GM21423 (cell line): ENCODE results near the gene NAPG.
"Not testable (repeated sequence)": the region's sequence is repeated elsewhere in the genome, so short reads cannot be mapped to it uniquely, and the experiment has no call there.

Experiments
- ATAC-seq: cut with Tn5 transposase; IDR thresholded peaks from one replicate; pipeline ENCODE4 v1.9.1; 2021; ENCODE audit warnings: mild to moderate bottlenecking, moderate library complexity; ENCODE audit not compliant: unreplicated experiment

Gene NAPG

DNA sequence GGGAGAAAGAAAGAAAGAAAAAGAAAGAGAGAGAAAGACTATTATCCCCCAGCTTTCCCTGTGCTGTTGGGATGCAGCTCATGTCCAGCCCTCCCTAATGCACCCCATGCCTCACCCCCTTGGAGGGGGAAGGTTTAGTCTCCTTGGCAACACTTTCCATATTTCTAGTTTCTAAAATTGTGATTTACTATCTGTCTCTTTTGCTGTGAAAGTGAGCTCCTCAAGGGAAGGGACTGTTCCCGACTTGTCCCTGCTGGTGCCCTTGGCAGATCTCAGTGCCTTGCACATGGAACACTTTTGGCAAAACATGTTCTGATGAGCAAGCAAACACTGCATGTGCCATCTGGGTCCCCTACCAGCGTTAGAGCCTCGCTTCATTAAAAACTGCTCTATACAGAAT, 11.7 kb upstream of the NAPG start:
- no peak for ATAC-seq

- no peak for ATAC-seq
Observed at GRCh38 chr18:10514601-10515000, 11.2 kb upstream of the NAPG start.

DNA sequence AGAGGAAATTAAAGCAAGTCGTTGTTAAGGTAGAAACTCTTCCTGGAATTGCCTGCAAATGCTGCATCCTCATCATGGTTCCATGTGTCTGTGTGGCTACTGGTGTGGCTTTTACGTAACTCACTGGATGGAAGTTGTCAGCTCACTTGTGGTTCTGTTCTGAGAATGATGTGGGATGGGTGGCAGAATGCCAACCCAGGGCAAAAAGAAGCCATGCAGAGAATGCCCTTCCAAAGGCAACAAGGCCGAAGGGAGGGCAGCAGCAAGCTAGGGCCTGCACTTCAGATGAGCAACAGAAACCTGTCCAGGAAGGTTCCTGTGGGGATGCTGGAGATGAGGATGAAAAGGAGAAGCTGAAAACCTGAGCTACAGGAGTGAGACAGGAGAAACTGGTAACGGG, 10.4 kb upstream of the NAPG start:
- no peak for ATAC-seq

GRCh38 chr18:10516078-10516477, 9.7 kb upstream of the NAPG start:
- no peak for ATAC-seq

- no peak for ATAC-seq
Observed at GRCh38 chr18:10518595-10519255, 7.1 kb upstream of the NAPG start.

- ATAC-seq, result no peak
Observed at GRCh38 chr18:10519366-10519765, 6.5 kb upstream of the NAPG start.

GRCh38 chr18:10519999-10520935, 5.6 kb upstream of the NAPG start:
- peak; percentile 64 for ATAC-seq

GRCh38 chr18:10521566-10521965, 4.3 kb upstream of the NAPG start:
- ATAC-seq, result no peak

GRCh38 chr18:10522574-10522973, 3.3 kb upstream of the NAPG start:
- ATAC-seq, result no peak

GRCh38 chr18:10523544-10523943, 2.3 kb upstream of the NAPG start:
- no peak for ATAC-seq

DNA sequence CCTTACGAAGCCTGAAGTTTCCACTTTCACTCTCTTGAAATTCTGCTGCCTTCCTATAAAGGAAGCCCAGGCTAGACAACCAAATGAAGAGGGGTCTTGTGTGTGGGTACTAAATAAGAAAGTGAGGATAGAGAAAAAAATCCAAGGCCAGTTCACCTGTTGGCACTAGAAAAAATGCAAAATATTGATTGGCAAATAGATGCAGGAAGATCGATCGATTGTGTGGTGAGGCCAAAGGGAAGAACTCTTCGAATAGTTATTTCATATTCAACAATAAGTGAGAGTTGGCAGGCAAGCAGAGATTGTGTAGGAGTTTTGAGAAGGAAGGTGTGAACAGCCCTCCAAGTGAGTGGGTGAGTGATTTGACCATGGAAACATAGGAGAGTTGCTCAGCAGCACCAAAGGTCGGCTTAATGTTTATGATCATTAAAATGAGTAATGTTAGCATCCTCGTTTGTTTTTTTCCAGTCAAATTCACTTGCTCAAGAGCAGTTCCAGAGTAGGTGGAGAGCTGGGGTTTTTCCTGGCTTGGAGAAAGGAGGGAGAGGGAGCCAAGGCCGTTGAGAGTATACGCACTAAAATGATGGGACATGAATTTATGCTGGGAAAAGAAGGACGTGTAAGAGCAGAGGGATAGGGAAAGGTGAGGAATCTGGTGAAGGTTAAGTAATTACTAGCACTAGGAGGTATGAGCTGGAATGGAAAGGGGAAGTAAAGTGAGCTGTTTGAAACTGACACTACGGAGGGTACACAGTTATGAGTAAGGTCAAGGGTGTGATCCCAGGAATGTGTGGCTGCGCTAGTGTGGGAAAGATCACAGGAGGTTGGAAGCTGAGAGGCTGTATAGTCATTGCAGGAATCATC, 1.1 kb upstream of the NAPG start:
- no peak for ATAC-seq

- ATAC-seq, result no peak
Observed at GRCh38 chr18:10525371-10525691, 496 bp upstream of the NAPG start.

DNA sequence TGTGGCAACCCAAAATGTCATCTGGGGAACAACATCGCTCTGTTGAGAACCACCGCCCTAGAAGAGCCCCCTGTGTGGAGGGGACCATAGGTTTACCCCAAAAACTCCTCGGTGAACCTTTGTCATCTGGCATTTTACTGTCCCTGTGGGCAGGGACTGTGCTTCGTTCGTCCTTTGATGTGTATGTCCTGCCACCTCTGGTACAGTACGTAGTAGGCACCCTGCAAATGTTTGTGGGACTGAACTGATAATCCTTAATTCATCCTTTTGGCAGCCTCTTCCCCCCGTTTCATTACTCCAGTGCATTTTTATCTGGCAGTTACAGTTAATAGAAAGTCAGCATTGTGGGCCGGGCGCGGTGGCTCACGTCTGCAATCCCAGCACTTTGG, 728 bp downstream of the NAPG start:
- no peak for ATAC-seq

DNA sequence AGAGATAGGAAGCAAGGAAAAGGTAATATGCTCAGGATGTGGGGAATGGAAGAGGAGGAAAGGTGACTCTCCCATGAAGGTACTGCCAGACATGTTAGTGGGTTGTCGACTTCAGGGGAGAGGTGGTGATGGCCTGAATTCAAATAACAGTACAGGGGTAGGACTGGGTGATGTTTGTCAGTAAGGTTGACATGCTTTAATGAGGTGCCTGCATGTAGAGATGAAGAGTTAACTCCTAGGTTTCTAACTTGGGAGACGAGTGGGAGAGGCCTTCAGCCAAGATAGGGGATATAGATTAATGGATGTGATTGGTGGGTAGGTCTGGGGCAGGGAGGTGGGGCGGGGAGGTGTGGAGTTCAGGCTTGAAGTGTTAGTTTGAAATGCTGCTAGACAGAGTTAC, 2.6 kb downstream of the NAPG start:
- no peak for ATAC-seq

GRCh38 chr18:10530002-10530401, 4.2 kb downstream of the NAPG start:
- ATAC-seq, result no peak

DNA sequence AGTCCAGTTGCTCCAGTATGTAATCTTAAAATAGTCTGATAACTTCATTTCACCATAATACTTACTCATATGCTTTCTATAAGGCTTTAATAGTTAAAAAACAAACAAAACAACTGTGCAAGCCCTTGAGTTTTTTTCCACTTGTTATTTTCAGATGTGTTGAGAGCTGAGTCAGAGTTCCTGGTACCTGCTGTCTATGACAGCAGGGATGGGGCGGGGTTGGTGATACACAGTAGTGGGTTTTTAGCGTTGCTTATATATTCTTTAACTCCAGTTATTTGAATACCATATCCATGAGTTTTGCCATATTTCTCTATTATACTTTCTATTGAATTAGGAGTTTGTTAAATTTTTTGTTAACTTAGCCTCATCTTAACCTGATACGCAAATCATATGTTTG, 5.0 kb downstream of the NAPG start:
- ATAC-seq, result no peak

GRCh38 chr18:10533111-10533510, 7.3 kb downstream of the NAPG start:
- no peak for ATAC-seq

- ATAC-seq, result no peak
Observed at GRCh38 chr18:10536280-10536679, 10.5 kb downstream of the NAPG start.

GRCh38 chr18:10537765-10538164, 11.9 kb downstream of the NAPG start:
- no peak for ATAC-seq

DNA sequence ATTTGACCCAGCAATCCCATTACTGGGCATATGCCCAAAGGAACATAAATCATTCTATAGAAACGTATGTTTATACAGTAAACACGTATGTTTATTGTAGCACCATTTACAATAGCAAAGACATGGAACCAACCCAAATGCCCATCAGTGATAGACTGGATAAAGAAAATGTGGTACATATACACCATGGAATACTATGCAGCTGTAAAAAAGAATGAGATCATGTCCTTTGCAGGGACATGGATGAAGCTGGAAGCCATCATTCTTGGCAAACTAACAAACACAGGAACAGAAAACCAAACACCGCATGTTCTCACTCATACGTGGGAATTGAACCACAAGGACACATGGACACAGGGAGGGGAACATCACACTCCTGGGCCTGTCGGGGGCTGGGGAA, 13.3 kb downstream of the NAPG start:
- not testable (repeated sequence) for ATAC-seq

DNA sequence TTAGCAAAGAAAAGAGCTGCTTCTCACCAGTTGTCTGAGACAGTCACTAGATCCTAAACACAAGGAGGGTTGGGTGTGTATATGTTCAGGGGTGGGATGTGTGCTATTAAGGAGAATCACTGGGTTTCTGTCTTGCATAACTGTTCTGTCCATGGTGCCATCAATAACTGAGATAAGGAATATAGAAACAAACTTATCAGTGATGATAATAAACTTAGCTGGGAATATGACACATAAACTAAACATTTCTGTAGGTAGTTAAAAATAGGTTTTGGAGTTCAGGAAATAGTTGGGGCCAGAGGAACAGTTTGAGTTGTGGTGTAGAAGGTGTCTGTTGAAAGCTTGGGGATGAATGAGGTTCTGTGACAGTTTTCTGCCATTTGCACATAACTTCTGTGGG, 17.4 kb downstream of the NAPG start:
- no peak for ATAC-seq
